Hepatic stellate cell (primary cell): Measurements from ENCODE around the gene NXPH3.
"Not testable (repeated sequence)": the region's sequence is repeated elsewhere in the genome, so short reads cannot be mapped to it uniquely, and the experiment has no call there.

ENCODE experiments used
- DNase-seq: peaks from one replicate; pipeline ENCODE4 v3.0.0; 2011; ENCODE audit warnings: low spot score

Gene NXPH3

GRCh38 chr17:49554694-49555494, 20.8 kb upstream of the NXPH3 start:
- no peak for DNase-seq

GRCh38 chr17:49555495-49556222, 20.0 kb upstream of the NXPH3 start:
- DNase-seq = no peak

- DNase-seq = peak; percentile 87
These were observed 19.3 kb upstream of the NXPH3 start for GRCh38 chr17:49556223-49556943.

- peak; percentile 62 for DNase-seq
These were observed 18.2 kb upstream of the NXPH3 start for GRCh38 chr17:49557312-49558024.

- DNase-seq = no peak
These were observed 11.0 kb upstream of the NXPH3 start for GRCh38 chr17:49564638-49565037.

DNA sequence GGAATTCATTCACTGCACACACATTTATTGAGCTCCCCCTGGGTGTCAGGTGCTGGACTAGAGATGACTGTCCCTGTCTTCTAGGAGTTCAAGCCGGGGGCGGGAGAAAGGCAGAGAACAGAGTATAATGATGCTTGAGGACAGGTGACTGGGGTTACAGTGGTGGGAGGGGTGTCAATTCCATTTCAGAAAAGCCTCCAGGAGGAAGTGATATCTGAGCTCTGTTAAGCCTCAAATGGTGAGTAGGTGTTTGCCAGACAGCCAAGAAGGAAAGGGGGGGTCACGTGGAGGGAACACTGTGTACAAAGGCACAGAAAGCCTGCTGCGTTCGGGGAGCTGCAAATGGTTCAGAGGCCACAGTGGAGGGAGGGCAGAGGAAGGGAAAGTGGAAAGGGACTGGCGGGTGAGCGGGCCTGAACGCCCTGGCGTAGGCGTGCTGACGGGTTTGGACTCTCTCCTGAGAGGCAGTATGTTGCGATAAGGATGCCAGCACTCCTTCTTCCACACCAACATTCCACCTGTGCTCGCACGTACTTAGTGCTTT, 9.7 kb upstream of the NXPH3 start:
- DNase-seq = no peak

GRCh38 chr17:49566668-49567071, 9.0 kb upstream of the NXPH3 start:
- no peak for DNase-seq

DNA sequence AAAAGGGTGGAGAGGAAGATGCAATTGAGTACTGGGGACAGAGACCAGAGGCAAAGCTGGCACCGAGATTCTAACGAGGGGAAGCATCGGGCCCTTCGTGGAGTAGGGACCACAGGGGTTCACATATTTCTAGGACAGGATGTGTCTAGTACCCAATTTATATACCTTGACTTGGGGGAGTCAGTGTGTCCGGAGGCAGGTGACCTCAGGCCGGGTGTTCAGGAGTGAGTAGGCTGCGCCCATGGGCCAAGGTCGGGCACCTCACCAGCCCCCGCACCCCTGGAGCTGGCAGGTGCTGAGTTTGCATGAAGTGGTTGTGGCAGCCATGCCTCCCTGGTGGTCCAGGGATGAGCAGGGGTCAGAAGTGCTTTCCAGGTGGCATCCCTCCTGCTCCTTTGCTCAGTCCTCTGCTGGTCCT, 8.6 kb upstream of the NXPH3 start:
- DNase-seq = no peak

- peak; percentile 83 for DNase-seq
These were observed 7.6 kb upstream of the NXPH3 start for GRCh38 chr17:49567871-49568694.

GRCh38 chr17:49568695-49569047, 7.0 kb upstream of the NXPH3 start:
- not testable (repeated sequence) for DNase-seq

DNA sequence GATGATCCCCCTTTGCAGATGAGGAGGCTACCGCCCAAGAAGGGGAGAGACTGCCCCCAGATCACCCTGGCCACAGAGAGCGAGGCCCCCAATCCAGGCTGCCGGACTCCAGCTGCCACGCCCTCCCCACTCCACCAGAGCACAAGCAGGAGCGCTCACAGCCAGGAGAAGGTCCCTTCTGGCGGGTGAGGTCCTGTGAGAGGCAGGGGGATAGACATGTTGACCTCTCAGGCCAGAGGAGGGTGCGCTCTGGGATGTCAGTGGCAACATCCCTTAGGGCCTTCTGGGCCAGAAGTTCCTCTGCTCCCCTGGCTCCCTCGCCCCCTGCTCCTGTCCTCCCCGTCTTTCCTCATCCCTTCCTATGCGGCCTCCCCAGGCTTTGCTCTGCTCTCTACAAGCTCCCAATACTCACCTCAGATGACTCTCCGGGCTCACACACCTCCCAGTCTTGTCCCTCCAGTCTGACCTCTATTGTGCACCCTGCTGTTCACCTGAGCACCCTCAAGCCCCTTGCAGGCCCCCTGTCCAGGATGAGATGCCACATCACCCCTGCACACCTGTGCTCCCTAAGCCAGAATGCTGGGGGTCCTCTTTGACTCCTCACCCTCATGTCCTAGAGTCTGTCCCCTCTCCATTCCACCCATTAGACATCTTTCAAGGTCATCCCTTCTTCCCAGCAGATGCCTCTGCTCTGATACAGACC, 5.0 kb upstream of the NXPH3 start:
- DNase-seq = no peak

DNA sequence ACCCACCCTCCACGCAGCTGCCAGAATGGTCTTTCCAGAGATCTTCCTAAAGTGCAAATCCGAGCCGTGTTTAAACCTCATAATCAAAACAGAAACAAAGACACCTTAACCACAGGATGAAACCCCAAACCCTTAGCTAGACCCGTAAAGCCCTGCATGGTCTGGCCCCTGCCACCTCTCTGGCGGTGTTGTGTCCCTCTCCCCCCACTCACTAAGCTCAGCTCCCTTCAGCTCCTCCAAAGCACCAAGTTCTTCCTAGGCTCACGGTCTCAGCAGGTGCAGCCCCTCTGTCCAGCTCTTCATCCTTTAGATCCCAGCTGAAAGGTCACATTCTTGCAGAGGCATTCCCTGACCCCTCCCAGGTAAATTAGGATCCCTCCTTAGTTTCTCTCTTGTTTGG, 4.4 kb upstream of the NXPH3 start:
- no peak for DNase-seq

DNA sequence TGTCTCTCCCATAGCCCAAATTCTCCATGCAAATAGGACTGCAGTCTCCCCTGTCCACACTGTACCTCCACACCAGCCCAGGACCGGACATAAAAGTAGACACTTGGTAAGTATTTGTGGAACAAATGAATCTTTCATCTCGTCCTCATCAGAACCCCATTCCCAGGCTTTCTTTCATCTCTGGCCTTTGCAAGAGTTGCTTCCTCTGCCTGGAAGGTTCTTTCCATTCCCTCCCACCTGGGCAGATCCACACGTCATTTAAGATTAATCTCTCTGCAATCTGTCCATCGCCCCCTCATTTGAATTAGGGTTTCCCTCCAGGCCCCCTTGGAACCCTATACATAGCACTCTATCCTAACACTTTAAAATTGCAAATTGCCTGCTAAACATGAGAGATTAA, 3.9 kb upstream of the NXPH3 start:
- no peak for DNase-seq

- DNase-seq = no peak
These were observed 3.4 kb upstream of the NXPH3 start for GRCh38 chr17:49572226-49572625.

GRCh38 chr17:49572806-49573420, 2.8 kb upstream of the NXPH3 start:
- DNase-seq = no peak

DNA sequence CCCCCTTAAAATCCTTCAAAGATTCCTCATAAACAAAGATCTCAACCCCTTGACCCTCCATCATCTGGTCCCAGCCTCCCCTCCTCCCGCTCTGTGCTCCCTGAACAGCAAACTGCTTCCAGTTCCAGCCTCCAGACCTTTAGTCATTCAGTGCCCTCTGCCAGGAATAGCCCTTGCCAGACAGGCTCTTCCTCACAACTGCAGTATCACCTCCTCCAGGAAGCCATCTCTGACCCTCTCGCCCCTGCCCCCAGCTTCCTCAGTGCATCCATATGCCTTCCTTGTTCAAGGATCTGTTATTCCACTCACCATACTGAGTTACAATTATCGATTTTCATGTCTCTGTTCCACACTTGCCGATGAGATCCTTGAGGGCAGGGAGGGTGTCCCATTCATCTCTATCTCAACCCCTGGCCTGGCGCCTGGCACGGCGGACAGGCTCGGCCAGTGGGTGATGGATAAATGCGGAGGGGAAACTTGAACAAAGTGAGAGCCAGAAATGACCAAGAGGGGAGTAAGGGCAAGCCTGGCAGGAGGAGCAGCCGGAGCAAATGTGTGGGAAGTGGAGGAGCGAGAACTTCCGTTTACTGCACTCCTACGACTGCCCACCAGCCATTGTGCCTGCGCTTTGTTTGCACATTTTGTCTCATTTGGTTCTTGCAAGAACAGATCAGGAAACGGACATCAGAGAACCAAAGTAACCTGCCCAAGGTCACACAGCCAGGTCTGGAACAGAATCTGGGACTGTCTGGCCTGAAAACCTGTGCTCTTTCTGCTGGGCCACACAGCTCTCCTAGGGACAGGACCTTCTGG, 2.0 kb upstream of the NXPH3 start:
- DNase-seq = no peak

- no peak for DNase-seq
These were observed 1.3 kb upstream of the NXPH3 start for GRCh38 chr17:49574323-49574781.

DNA sequence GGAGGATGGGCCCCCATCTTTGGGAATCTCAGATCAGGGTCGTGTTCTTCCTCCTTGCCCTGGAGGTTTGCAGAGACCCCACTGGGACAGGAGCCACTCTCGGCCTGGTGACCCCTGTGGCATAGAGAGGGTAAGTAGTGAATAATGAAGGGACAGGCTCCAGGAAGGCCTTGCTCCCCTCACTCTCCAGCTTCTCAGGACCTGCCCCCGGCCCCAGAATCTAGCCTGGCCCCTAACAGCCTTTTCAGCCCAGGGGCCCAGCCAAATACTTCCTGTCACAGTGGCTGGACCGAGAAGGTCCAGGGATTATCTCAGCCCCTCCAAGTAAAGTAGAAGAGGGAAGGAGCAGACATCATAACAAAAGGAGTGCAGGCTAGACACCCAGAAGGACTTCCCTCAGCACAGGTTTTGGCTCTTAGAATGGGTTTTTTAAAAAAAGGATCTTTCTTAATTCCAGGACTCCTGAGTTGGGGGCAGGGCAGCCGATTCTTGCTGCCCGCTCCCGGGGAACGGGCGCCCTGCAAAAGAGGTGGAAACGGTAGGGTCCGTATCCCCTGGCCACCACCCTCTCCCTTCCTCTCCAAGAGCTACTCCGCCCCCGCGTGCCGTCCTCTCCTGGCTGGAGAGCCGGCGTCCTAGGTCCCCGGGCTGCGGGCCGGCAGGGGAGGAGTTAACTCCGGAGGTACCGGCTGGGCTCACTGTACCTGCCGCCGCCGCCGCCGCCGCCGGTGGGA, 559 bp upstream of the NXPH3 start:
- DNase-seq = no peak
